WTC11 (cell line): ENCODE measurements around the gene A2ML1. TPM values are rescaled to one million over a fixed set of nuclear protein-coding genes. Genes with fewer than 3 reads are reported as not detected.
"Not testable (repeated sequence)": the region's sequence is repeated elsewhere in the genome, so short reads cannot be mapped to it uniquely, and the experiment has no call there.

Experiments
- ATAC-seq: fragments of 200-7000 bp; cut with Tn5 transposase; 2 replicates; pipeline ENCODE4 v1.10.0; 2021; ENCODE audit warnings: mild to moderate bottlenecking, moderate library complexity
- CTCF ChIA-PET: fragments of 300-600 bp; sonication (Branson Sonifier 250); formaldehyde crosslinking; loops from one replicate; lab custom pipeline; 2021; ENCODE audit warnings: antibody characterized with exemption; lab: Charles Lee
- POLR2A ChIA-PET: fragments of 350-600 bp; sonication (Branson Sonifier 250); formaldehyde crosslinking; loops from one replicate; lab custom pipeline; 2021; ENCODE audit warnings: antibody characterized with exemption; lab: Charles Lee
- DNase-seq: peaks from one replicate; pipeline ENCODE4 v3.0.0; 2021; ENCODE audit warnings: low spot score
- H3K27ac Mint-ChIP-seq: 2 replicates; pipeline ENCODE4 v1.8.0; 2021; ENCODE audit warnings: mixed read lengths
- H3K27me3 Mint-ChIP-seq: 2 replicates; pipeline ENCODE4 v1.8.0; 2021; ENCODE audit warnings: low read depth, mild to moderate bottlenecking, moderate library complexity, mixed read lengths
- H3K36me3 Mint-ChIP-seq: 2 replicates; pipeline ENCODE4 v1.8.0; 2021; ENCODE audit warnings: mixed read lengths
- H3K4me1 Mint-ChIP-seq: 2 replicates; pipeline ENCODE4 v1.8.0; 2022; ENCODE audit warnings: mixed read lengths
- H3K4me3 Mint-ChIP-seq: 2 replicates; pipeline ENCODE4 v1.8.0; 2021; ENCODE audit warnings: mild to moderate bottlenecking, moderate library complexity, mixed read lengths
- H3K9me3 Mint-ChIP-seq: 2 replicates; pipeline ENCODE4 v1.8.0; 2021; ENCODE audit warnings: mixed read lengths
- NFATC4 ChIP-seq: fragments of 250-450 bp; sonication (Bioruptor Pico); IDR thresholded peaks from 2 replicates; pipeline ENCODE4 v1.9.0; 2021; ENCODE audit warnings: mild to moderate bottlenecking
- ZNF121 ChIP-seq: sonication (generic); formaldehyde crosslinking; IDR thresholded peaks from 2 replicates; pipeline ENCODE4 v1.8.0; 2023; ENCODE audit warnings: missing genetic modification reagents
- ZNF671 ChIP-seq: fragments of 250-450 bp; sonication (Bioruptor Pico); IDR thresholded peaks from 2 replicates; pipeline ENCODE4 v1.8.0; 2021; ENCODE audit warnings: mild to moderate bottlenecking
- total RNA-seq: library from RNA; stranded (reverse); gene quantifications from 3 replicates; pipeline ENCODE4 v1.2.3, GENCODE V29; 2021
- TF ChIP-seq, protein P1 (sequence below): sonication (generic); formaldehyde crosslinking; IDR thresholded peaks from 2 replicates; pipeline ENCODE4 v1.8.1; 2022; ENCODE audit warnings: missing genetic modification reagents, borderline replicate concordance
- TF ChIP-seq, protein P2 (sequence below): sonication (generic); formaldehyde crosslinking; IDR thresholded peaks from 2 replicates; pipeline ENCODE4 v1.8.1; 2022; ENCODE audit warnings: mild to moderate bottlenecking, moderate library complexity, missing genetic modification reagents
- TF ChIP-seq, protein P3 (sequence below): sonication (generic); formaldehyde crosslinking; conservative IDR thresholded peaks from 2 replicates; pipeline ENCODE4 v1.8.1; 2022; ENCODE audit warnings: mild to moderate bottlenecking, missing genetic modification reagents
- TF ChIP-seq, protein P4 (sequence below): fragments of 250-450 bp; sonication (Bioruptor Pico); conservative IDR thresholded peaks from 2 replicates; pipeline ENCODE4 v1.9.0; 2021; ENCODE audit warnings: mild to moderate bottlenecking
- TF ChIP-seq, protein P5 (sequence below): sonication (generic); formaldehyde crosslinking; IDR thresholded peaks from 2 replicates; pipeline ENCODE4 v1.8.0; 2023; ENCODE audit warnings: missing genetic modification reagents

A2ML1 gene
- total RNA-seq, 1 experiment from 2014 or later = 10.5 TPM

DNA sequence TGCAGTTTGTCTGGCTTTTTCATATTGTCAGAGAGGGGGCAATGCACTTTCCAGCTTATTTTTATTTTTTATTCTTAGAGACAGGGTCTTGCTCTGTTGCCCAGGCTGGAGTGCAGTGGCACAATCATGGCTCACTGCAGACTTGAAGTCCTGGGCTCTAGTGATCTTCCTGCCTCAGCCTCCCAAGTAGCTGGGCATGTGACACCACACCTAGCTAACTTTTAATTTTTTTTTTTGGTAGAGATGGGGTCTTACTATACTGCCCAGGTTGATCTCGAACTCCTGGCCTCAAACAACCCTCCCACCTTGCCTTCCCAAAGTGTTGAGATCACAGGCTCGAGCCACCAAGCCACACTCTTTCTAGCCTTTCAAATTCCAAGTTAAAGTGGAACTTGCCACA lies 3.9 kb upstream of the A2ML1 start (continued):
- TF ChIP-seq, protein P1, sequence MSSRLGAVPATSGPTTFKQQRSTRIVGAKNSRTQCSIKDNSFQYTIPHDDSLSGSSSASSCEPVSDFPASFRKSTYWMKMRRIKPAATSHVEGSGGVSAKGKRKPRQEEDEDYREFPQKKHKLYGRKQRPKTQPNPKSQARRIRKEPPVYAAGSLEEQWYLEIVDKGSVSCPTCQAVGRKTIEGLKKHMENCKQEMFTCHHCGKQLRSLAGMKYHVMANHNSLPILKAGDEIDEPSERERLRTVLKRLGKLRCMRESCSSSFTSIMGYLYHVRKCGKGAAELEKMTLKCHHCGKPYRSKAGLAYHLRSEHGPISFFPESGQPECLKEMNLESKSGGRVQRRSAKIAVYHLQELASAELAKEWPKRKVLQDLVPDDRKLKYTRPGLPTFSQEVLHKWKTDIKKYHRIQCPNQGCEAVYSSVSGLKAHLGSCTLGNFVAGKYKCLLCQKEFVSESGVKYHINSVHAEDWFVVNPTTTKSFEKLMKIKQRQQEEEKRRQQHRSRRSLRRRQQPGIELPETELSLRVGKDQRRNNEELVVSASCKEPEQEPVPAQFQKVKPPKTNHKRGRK = no peak
- TF ChIP-seq, all 79 proteins: peak for 5

DNA sequence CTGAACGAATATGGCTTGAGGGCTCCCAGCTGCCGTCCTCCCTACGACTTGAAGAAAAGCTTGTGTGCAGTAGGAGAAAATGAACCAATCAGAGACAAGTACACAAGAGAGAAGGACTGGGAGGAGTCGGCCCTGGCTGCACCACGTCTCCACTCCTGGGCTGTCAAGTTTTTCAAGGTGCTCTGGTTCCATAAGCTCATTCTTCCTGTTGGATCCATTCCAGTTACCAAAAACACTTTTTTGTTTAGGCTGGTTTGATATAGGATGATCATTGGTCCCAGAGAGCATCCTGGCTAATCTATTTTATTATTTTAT lies 2.8 kb upstream of the A2ML1 start:
- peak overlapping the region; percentile 99 for H3K27ac Mint-ChIP-seq
- no peak for DNase-seq

DNA sequence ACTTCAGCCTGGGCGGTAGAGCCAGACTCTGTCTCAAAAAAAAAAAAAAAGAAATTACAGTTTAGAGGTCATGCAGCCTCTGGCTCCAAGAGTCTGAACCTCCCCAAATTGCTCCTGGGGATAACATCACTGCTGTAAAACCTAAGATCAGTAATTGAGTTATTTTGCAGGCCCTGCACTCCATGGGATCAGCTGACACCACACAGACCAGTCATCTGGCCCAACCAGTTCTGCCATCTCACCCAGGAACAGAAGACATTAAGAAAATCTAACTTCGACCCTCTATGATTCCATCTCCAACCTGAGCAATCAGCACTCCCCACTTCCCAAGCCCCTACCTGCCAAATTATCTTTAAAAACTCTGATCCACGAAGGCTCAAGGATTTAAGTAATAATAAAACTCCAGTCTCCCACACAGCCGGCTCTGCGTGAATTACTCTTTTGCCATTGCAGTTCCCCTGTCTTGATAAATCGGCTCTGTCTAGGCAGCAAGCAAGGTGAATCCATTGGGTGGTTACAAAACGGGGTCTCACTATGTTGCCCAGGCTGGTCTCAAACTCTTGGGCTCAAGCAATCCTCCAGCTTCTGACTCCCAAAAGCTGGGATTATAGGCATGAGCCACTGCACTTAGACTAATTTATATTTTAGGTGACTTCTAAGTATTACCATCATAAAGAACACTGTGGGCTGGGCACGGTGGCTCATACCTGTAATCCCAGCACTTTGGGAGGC lies 1.6 kb upstream of the A2ML1 start:
- H3K4me3 Mint-ChIP-seq = not testable (repeated sequence)
- peak; percentile 65; the same call in 1 of the 2 replicates for TF ChIP-seq ZNF121
- TF ChIP-seq, all 79 proteins: peak for 1; not testable (repeated sequence) for 78
- peak overlapping the region; percentile 91 for H3K27ac Mint-ChIP-seq
- H3K27me3 Mint-ChIP-seq, POLR2A ChIA-PET, DNase-seq, ATAC-seq: not testable (repeated sequence)
- H3K36me3 Mint-ChIP-seq = peaks cover 22% of the 10 kb centered on the region
- peaks cover 74% of the 10 kb centered on the region for H3K4me1 Mint-ChIP-seq
- peaks cover 13% of the 10 kb centered on the region for H3K9me3 Mint-ChIP-seq
- CTCF ChIA-PET = interaction anchor here (1.1 kb wide), 1 partner anchor 11 kb away, joined by 3 read pairs; no protein-coding TSS in a partner anchor

More for the DNA sequence above, 2.8 kb upstream of the A2ML1 start:
- Mint-ChIP-seq H3K36me3 (peaks cover 14% of the 10 kb centered on the region), H3K4me3 (peak overlapping the region; percentile 55), H3K27me3 (no peaks in the 10 kb centered on the region), H3K9me3 (peaks cover 1% of the 10 kb centered on the region), H3K4me1 (peaks cover 79% of the 10 kb centered on the region)
- no peak for TF ChIP-seq NFATC4 (CRISPR knock-in tag)
- TF ChIP-seq, protein P2, sequence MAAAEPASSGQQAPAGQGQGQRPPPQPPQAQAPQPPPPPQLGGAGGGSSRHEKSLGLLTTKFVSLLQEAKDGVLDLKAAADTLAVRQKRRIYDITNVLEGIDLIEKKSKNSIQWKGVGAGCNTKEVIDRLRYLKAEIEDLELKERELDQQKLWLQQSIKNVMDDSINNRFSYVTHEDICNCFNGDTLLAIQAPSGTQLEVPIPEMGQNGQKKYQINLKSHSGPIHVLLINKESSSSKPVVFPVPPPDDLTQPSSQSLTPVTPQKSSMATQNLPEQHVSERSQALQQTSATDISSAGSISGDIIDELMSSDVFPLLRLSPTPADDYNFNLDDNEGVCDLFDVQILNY (CRISPR knock-in tag) = 0 out of 2 replicates have a peak, but pooled peaks have one; percentile 2
- ChIA-PET POLR2A (interaction anchor here (1.2 to 1.3 kb wide), 2 partner anchors 22 to 71 kb away, joined by 3 to 8 read pairs; no protein-coding TSS in a partner anchor), CTCF (interaction anchor here (0.6 to 4.7 kb wide), 12 partner anchors 10 to 275 kb away, joined by 3 to 27 read pairs (median 6); partner anchors contain the start of gene M6PR)
- ATAC-seq = peak; percentile 64

DNA sequence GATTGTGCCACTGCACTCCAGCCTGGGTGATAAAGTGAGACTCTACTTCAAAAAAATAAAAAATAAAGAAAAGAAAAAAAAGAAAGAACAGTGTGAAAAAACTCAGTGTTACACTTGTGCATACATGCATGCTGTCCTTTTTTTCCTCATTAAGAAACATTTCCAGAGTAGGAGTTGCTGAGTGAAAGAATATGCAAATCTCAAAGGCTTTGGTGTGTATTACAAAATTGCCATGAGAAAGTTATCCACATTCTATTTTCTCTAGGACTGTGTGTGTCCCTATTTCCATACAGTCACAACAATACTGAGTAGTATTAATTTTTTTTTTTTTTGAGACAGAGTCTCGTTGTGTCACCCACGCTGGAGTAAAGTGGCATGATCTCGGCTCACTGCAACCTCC lies 830 bp upstream of the A2ML1 start:
- peaks cover 68% of the 10 kb centered on the region for H3K4me1 Mint-ChIP-seq
- ATAC-seq (no peak), DNase-seq (no peak)
- H3K36me3 Mint-ChIP-seq = peaks cover 28% of the 10 kb centered on the region
- no peak overlapping the region for H3K4me3 Mint-ChIP-seq
- no peak overlapping the region for H3K27ac Mint-ChIP-seq
- ChIA-PET CTCF (interaction anchor here (2.9 to 3.0 kb wide), 2 partner anchors 212 to 227 kb away, joined by 12 to 14 read pairs; no protein-coding TSS in a partner anchor), POLR2A (interaction anchor here (1.1 kb wide), 1 partner anchor 124 kb away, joined by 3 read pairs; the partner anchor contains the start of gene RIMKLB)
- peaks cover 16% of the 10 kb centered on the region for H3K9me3 Mint-ChIP-seq
- no peaks in the 10 kb centered on the region for H3K27me3 Mint-ChIP-seq
- TF ChIP-seq, protein P3, sequence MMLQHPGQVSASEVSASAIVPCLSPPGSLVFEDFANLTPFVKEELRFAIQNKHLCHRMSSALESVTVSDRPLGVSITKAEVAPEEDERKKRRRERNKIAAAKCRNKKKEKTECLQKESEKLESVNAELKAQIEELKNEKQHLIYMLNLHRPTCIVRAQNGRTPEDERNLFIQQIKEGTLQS (CRISPR knock-in tag) = no peak
- TF ChIP-seq ZNF671 (CRISPR knock-in tag) = no peak
- TF ChIP-seq, protein P4, sequence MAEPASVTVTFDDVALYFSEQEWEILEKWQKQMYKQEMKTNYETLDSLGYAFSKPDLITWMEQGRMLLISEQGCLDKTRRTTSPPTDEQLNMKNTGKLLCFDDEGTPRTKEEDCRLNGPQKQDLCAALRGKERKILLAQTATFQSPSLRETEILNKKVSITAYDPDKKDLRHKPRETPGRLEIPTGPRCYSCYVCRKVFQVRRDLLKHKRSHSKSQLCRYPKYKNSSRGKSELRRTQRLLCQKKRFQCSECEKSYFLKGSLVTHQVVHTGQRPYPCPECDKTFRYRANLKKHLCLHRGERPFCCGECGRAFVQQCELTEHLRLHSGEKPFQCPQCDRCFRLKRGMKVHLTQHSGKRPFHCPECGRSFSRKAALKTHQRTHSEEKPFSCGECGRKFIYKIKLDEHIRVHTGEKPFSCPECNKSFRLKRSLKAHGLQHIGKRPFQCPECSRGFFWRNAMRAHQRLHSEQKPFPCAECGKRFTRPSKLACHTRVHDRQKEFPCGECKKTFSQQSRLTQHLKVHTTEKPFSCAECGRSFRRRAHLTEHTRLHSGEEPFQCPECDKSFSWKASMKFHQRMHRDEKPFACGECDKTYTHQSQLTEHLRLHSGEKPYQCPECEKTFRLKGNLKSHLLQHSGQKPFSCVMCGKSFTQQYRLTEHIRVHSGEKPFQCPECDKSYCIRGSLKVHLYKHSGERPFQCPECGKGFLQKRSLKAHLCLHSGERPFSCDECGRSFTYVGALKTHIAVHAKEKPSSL (CRISPR knock-in tag) = no peak
- TF ChIP-seq, protein P5, sequence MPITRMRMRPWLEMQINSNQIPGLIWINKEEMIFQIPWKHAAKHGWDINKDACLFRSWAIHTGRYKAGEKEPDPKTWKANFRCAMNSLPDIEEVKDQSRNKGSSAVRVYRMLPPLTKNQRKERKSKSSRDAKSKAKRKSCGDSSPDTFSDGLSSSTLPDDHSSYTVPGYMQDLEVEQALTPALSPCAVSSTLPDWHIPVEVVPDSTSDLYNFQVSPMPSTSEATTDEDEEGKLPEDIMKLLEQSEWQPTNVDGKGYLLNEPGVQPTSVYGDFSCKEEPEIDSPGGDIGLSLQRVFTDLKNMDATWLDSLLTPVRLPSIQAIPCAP (CRISPR knock-in tag) = no peak
- TF ChIP-seq, all 79 proteins: peak for 0
